Chondrocyte (in vitro differentiated cells): ENCODE data around the gene GUCA1C. TPM values are rescaled to one million over a fixed set of nuclear protein-coding genes. Genes with fewer than 3 reads are reported as not detected.

ENCODE experiments used
- DNase-seq: peaks from one replicate; pipeline ENCODE4 v3.0.0; 2021; ENCODE audit warnings: mixed read lengths, low spot score
- H3K27ac Mint-ChIP-seq: one replicate; pipeline ENCODE4 v1.8.0; 2021; ENCODE audit warnings: mild to moderate bottlenecking, moderate library complexity, mixed read lengths; ENCODE audit not compliant: unreplicated experiment
- H3K27me3 Mint-ChIP-seq: 2 replicates; pipeline ENCODE4 v1.8.0; 2021; ENCODE audit warnings: low read depth, mixed read lengths
- H3K36me3 Mint-ChIP-seq: 2 replicates; pipeline ENCODE4 v1.8.0; 2021; ENCODE audit warnings: low read depth, mixed read lengths
- H3K4me1 Mint-ChIP-seq: 2 replicates; pipeline ENCODE4 v1.8.0; 2021; ENCODE audit warnings: low read depth, mild to moderate bottlenecking, mixed read lengths
- H3K4me3 Mint-ChIP-seq: one replicate; pipeline ENCODE4 v1.8.0; 2021; ENCODE audit warnings: mild to moderate bottlenecking, moderate library complexity, mixed read lengths; ENCODE audit not compliant: unreplicated experiment
- H3K9me3 Mint-ChIP-seq: 2 replicates; pipeline ENCODE4 v1.8.0; 2021; ENCODE audit warnings: low read depth, mixed read lengths
- total RNA-seq: library from RNA; stranded (reverse); gene quantifications from 3 replicates; pipeline ENCODE4 v1.2.1, GENCODE V29; 2021
- TF ChIP-seq, protein P1 (sequence below): fragments of 200-600 bp; sonication (generic); IDR thresholded peaks from 2 replicates; pipeline ENCODE4 v1.5.0; 2021; ENCODE audit warnings: antibody characterized with exemption, mild to moderate bottlenecking, moderate library complexity

GUCA1C gene
- total RNA-seq, 1 donor from 2014 or later: not detected

DNA sequence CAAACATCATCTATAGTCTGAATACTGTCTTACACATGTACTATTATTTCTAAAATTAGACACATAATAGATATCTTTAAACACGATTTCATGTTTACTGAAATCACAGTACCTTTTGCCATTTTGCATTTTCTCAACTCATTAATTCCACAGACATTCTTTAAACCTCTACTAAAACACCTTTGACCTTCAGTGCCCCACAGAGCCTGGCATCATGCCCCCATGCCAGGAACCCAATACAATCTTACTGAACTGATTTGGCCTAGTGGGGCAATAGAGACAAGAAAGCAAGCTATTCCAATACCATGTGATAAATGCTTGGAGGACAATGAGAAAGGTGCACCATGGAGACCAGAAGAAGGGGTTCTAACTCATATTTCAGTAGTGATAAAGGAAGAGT, 19.3 kb upstream of the GUCA1C start:
- H3K4me1 Mint-ChIP-seq: no peaks in the 10 kb centered on the region
- no peaks in the 10 kb centered on the region for H3K9me3 Mint-ChIP-seq
- no peaks in the 10 kb centered on the region for H3K36me3 Mint-ChIP-seq
- DNase-seq: no peak
- no peak overlapping the region for H3K27ac Mint-ChIP-seq
- peaks cover 15% of the 10 kb centered on the region for H3K27me3 Mint-ChIP-seq
- no peak overlapping the region for H3K4me3 Mint-ChIP-seq
- TF ChIP-seq, protein P1, sequence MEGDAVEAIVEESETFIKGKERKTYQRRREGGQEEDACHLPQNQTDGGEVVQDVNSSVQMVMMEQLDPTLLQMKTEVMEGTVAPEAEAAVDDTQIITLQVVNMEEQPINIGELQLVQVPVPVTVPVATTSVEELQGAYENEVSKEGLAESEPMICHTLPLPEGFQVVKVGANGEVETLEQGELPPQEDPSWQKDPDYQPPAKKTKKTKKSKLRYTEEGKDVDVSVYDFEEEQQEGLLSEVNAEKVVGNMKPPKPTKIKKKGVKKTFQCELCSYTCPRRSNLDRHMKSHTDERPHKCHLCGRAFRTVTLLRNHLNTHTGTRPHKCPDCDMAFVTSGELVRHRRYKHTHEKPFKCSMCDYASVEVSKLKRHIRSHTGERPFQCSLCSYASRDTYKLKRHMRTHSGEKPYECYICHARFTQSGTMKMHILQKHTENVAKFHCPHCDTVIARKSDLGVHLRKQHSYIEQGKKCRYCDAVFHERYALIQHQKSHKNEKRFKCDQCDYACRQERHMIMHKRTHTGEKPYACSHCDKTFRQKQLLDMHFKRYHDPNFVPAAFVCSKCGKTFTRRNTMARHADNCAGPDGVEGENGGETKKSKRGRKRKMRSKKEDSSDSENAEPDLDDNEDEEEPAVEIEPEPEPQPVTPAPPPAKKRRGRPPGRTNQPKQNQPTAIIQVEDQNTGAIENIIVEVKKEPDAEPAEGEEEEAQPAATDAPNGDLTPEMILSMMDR: no peak

DNA sequence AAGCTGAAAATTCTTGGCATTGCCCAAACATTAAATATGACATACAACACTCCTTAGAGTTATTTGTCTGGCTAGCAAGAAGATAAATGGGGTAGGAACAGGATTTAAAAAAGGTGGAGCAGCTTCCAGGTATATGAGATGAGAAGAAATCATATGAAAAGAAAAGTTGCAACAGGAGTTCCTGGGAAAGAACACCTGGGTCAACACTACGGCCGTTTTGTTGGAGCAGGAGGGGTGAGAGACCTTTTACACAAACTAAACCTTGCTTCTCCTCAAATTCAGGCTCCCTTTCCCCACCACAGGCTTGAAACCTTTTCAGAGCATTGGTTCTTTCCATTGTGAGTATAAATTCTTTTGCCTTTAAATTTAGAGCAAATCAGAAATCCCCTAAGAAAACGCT, 18.8 kb upstream of the GUCA1C start:
- peaks cover 17% of the 10 kb centered on the region for H3K27me3 Mint-ChIP-seq
- no peaks in the 10 kb centered on the region for H3K4me1 Mint-ChIP-seq
- no peaks in the 10 kb centered on the region for H3K9me3 Mint-ChIP-seq
- no peaks in the 10 kb centered on the region for H3K36me3 Mint-ChIP-seq
- H3K4me3 Mint-ChIP-seq: no peak overlapping the region
- DNase-seq: no peak
- TF ChIP-seq, protein P1: no peak
- H3K27ac Mint-ChIP-seq: no peak overlapping the region

DNA sequence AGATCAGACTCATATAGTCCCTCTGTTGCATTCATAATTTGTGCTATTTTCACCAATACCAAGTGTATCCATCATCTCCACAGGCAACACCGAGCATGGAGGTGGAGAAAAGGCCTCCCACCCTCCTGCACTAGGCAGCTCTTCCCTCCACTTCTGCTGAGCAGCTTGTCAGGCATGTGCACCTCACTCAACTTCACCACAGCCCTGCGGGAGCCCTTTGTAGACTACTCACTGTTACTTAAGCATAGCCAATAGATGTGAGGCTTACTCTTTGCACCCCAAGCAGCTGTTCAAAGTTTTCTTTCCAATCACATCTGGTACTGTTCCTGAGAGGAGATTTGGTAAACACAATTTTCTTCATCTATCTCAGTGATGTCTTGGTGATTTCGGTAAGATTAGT, 16.9 kb upstream of the GUCA1C start:
- TF ChIP-seq, protein P1: no peak
- no peak for DNase-seq
- H3K27me3 Mint-ChIP-seq: peaks cover 20% of the 10 kb centered on the region
- H3K27ac Mint-ChIP-seq: no peak overlapping the region
- H3K9me3 Mint-ChIP-seq: no peaks in the 10 kb centered on the region
- H3K4me3 Mint-ChIP-seq: no peak overlapping the region
- H3K36me3 Mint-ChIP-seq: no peaks in the 10 kb centered on the region
- no peaks in the 10 kb centered on the region for H3K4me1 Mint-ChIP-seq

DNA sequence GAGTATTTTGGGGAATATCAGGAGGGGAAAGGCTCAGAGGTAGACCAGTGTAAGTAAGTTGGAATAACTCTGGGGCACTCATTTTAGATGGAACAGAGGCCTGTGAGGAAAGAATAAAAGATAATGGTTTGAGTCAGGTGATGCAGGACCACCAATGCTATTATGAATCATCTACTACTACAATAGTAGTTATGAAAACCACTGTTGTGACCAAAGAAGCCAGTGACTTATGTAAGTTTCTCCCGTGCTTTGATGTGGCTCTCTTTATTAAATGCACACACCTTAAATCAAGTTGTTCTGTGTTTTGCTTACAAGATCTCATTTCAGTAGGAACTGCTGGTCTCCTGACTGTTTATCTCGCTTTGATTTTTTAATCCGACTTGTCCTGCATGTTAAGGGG, 13.1 kb upstream of the GUCA1C start:
- H3K27ac Mint-ChIP-seq: no peak overlapping the region
- no peak for DNase-seq
- no peaks in the 10 kb centered on the region for H3K36me3 Mint-ChIP-seq
- no peaks in the 10 kb centered on the region for H3K4me1 Mint-ChIP-seq
- no peaks in the 10 kb centered on the region for H3K9me3 Mint-ChIP-seq
- peaks cover 13% of the 10 kb centered on the region for H3K27me3 Mint-ChIP-seq
- H3K4me3 Mint-ChIP-seq: no peak overlapping the region
- TF ChIP-seq, protein P1: no peak

DNA sequence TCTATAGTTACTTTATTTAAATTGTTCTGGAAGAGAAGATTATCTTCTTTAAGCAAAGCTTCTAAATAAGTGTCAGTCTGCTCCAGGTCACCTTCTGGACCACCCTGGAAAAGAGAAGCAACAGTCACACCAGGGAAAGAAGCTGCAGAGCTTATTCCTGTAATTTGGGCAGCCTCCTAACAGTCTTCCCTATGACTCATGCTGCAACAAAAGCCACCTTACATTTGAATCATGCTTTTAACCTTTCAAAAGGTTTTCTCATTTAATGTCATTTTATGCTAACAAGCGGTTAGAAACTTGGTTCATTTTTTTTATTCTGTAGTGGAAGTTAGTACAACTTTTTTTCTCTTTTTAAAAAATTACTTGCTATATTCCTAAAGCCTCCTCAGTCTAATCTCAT, 5.3 kb upstream of the GUCA1C start:
- DNase-seq: no peak
- no peak overlapping the region for H3K4me3 Mint-ChIP-seq
- TF ChIP-seq, protein P1: no peak
- peaks cover 15% of the 10 kb centered on the region for H3K27me3 Mint-ChIP-seq
- H3K4me1 Mint-ChIP-seq: no peaks in the 10 kb centered on the region
- H3K27ac Mint-ChIP-seq: no peak overlapping the region
- H3K9me3 Mint-ChIP-seq: no peaks in the 10 kb centered on the region
- H3K36me3 Mint-ChIP-seq: no peaks in the 10 kb centered on the region
